ENCODE data around the gene RAB11A.

The RAB11A gene

DNA sequence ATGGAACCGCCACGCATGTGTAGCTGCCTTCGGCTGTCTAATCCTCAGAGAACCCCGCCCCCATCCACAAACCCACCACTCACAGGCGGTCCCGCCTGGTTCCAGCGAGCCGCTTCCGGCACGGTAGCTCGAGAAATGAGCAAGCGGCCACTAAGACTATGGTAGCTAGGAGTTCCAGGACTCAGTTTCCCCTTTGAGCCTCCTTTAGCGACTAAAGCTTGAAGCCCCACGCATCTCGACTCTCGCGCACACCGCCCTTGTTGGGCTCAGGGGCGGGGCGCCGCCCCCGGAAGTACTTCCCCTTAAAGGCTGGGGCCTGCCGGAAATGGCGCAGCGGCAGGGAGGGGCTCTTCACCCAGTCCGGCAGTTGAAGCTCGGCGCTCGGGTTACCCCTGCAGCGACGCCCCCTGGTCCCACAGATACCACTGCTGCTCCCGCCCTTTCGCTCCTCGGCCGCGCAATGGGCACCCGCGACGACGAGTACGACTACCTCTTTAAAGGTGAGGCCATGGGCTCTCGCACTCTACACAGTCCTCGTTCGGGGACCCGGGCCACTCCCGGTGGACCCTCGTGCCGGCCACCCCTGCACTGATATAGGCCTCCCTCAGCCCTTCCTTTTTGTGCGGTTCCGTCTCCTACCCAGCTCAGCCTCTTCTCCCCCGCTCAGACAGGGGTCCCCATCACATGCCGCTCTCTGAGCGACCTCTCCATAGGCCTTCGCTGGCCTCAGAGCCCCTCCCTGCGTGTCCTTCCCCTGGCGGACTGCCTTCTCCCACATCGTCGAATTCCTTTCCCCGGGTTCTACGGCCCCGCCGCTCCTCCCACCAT is at the start of gene RAB11A:
TSS of gene RAB11A (plus strand) at position 366 of the 828 bp plus-strand sequence. CDS start at position 461, 95 bp downstream.
- peak; percentile 78 for DNase-seq (ENCODE audit: low read depth, low spot score)
- Histone ChIP-seq H3K4me3 (ENCODE audit: low read length) (peak within 1 kb of the TSS; percentile 85), H3K36me3 (ENCODE audit: control insufficient read depth, insufficient read depth, low read length) (no peaks in the 10 kb centered on the region), H3K27me3 (ENCODE audit: control insufficient read depth, insufficient read depth, low read length) (no peaks in the 10 kb centered on the region), H3K27ac (ENCODE audit: low read length) (no peak within 1 kb of the TSS), H3K4me1 (ENCODE audit: control insufficient read depth, insufficient read depth, low read length) (no peaks in the 10 kb centered on the region), H3K9me3 (ENCODE audit: control insufficient read depth, insufficient read depth, low read length) (no peaks in the 10 kb centered on the region)
- whole genome bisulfite sequencing (ENCODE audit: insufficient coverage, insufficient read length), result no CpG with 5 or more reads among the region's 62 CpGs

DNA sequence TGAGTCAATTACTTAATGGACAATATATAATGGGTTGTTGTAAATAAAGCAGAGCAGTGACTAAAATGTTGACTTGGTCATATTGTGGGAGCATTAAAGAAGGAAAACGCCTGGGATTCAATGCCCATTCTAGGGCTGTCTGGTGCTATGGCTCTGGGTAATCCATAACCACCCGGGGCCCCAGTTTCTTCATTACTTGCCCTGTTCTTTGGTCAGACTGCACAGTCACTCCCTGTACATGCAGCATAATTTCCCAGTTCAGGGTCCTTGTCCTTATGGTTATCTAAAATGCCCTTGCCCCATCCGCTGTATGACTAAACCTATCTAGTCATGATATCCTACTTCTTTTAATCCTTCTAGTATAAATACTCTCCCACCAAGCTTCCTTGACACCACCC is 49.7 kb upstream of the RAB11A start:
- DNase-seq (ENCODE audit: low read depth, low spot score), result no peak
- H3K4me1 ChIP-seq (ENCODE audit: control insufficient read depth, insufficient read depth, low read length), result no peaks in the 10 kb centered on the region
- no peaks in the 10 kb centered on the region for H3K9me3 ChIP-seq (ENCODE audit: control insufficient read depth, insufficient read depth, low read length)
- H3K27ac ChIP-seq (ENCODE audit: low read length), result no peak overlapping the region
- WGBS (ENCODE audit: insufficient coverage, insufficient read length), result no CpG with 5 or more reads among the region's 3 CpGs
- no peaks in the 10 kb centered on the region for H3K27me3 ChIP-seq (ENCODE audit: control insufficient read depth, insufficient read depth, low read length)
- no peaks in the 10 kb centered on the region for H3K36me3 ChIP-seq (ENCODE audit: control insufficient read depth, insufficient read depth, low read length)
- H3K4me3 ChIP-seq (ENCODE audit: low read length), result no peak overlapping the region

DNA sequence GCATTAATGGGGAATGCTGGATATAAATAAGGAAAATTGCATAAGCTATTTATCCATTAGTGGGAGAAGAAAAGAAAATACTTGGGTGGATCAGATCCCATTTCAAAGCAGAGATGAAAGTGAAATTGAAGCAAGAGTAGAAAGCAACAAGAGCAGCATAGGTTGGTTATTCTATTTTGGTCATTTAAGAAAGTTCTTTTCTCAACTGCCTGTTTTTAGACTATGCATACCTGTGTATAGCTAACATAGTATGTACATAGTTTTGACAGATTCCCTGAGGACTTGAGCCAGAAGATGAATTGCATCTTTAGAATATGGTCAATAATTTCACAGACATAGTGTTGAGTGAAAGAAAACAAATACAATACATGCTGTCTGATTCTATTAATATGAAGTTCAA is 48.2 kb upstream of the RAB11A start:
- Histone ChIP-seq H3K9me3 (ENCODE audit: control insufficient read depth, insufficient read depth, low read length) (no peaks in the 10 kb centered on the region), H3K4me3 (ENCODE audit: low read length) (no peak overlapping the region), H3K4me1 (ENCODE audit: control insufficient read depth, insufficient read depth, low read length) (no peaks in the 10 kb centered on the region), H3K27me3 (ENCODE audit: control insufficient read depth, insufficient read depth, low read length) (no peaks in the 10 kb centered on the region), H3K36me3 (ENCODE audit: control insufficient read depth, insufficient read depth, low read length) (no peaks in the 10 kb centered on the region), H3K27ac (ENCODE audit: low read length) (no peak overlapping the region)
- no peak for DNase-seq (ENCODE audit: low read depth, low spot score)

DNA sequence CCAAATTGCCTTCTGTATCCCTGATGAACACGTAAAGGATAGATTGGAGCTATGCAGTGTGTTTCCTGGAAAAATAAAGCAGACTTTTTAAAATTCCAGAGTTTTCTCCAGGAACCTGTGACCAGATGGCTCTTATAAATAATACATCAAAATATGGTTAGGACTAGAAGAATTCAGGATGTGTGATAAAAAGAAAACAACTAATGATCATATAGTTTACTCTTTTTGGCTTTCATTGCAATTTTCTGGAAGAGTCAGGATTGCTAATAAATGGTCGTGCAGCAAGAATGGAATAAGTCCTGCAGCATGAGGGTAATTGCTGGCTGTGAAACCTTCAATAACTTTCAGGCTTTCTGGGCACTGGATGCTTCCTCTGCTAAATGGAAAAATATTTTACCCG is 47.0 kb upstream of the RAB11A start:
- Histone ChIP-seq H3K4me3 (ENCODE audit: low read length) (no peak overlapping the region), H3K4me1 (ENCODE audit: control insufficient read depth, insufficient read depth, low read length) (no peaks in the 10 kb centered on the region), H3K27me3 (ENCODE audit: control insufficient read depth, insufficient read depth, low read length) (no peaks in the 10 kb centered on the region), H3K36me3 (ENCODE audit: control insufficient read depth, insufficient read depth, low read length) (no peaks in the 10 kb centered on the region), H3K27ac (ENCODE audit: low read length) (no peak overlapping the region), H3K9me3 (ENCODE audit: control insufficient read depth, insufficient read depth, low read length) (no peaks in the 10 kb centered on the region)
- WGBS (ENCODE audit: insufficient coverage, insufficient read length), result no CpG with 5 or more reads among the region's 3 CpGs
- DNase-seq (ENCODE audit: low read depth, low spot score), result no peak

DNA sequence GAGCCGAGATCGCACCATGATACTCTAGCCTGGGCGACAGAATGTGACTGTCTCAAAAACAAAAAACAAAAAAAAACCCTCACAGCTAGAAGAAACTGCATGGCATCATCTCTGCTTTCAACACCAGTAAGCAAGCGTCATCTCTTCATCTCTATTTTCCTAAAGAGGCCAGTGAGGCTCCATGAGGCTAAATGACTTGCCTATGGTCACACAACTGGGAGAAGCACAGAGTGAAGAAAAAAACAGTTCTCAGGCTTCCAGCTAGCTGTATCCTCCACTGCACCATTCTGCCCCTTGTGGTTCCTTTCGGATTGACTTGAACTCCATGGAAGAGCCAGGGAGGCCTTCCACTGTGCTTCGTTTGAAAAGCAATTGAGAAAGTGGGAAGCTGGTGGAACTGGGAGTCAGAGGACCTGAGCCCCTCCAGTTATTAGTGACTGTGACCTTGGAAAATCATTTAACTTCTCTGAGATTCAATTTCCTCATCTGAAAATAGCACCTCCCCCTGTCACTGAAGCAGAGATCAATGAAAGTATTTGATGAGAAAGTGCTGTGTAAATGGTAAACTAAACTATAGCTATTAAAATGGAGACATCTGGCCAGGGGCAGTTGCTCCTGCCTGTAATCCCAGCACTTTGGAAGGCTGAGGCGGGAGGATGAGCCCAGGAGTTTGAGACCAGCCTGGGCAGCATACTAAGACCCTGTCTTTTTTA is 45.1 kb upstream of the RAB11A start:
- no peak overlapping the region for H3K4me3 ChIP-seq (ENCODE audit: low read length)
- no peaks in the 10 kb centered on the region for H3K4me1 ChIP-seq (ENCODE audit: control insufficient read depth, insufficient read depth, low read length)
- no peak overlapping the region for H3K27ac ChIP-seq (ENCODE audit: low read length)
- no CpG with 5 or more reads among the region's 7 CpGs for WGBS (ENCODE audit: insufficient coverage, insufficient read length)
- peak; percentile 66 for DNase-seq (ENCODE audit: low read depth, low spot score)
- no peaks in the 10 kb centered on the region for H3K36me3 ChIP-seq (ENCODE audit: control insufficient read depth, insufficient read depth, low read length)
- no peaks in the 10 kb centered on the region for H3K27me3 ChIP-seq (ENCODE audit: control insufficient read depth, insufficient read depth, low read length)
- H3K9me3 ChIP-seq (ENCODE audit: control insufficient read depth, insufficient read depth, low read length), result no peaks in the 10 kb centered on the region

DNA sequence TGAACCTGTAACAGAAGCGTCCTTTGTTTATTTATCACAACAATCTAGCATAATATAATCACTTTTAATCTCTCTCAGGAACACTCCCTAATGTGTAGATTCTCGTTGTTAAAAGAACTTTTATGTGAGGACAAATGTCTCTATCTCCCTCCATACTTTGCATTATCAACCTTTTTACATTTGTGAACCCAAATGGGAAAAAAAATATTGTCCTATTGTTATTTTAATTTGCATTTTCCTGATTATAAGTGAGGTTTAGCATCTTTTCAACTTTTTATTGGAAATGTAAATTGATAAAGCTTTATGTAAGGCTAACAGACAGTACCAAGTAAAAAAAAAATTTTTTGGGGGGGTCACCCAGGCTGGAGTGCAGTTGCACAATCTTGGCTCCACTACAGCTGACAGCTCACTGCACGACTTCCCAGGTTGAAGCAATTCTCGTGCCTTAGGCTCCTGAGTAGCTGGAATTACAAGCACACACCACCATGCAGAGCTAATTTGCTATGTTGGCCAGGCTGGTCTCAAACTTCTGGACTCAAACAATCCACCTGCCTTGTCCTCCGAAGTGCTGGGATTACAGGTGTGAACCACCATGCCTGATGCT is 44.2 kb upstream of the RAB11A start:
- Histone ChIP-seq H3K27ac (ENCODE audit: low read length) (no peak overlapping the region), H3K4me1 (ENCODE audit: control insufficient read depth, insufficient read depth, low read length) (no peaks in the 10 kb centered on the region), H3K4me3 (ENCODE audit: low read length) (no peak overlapping the region), H3K9me3 (ENCODE audit: control insufficient read depth, insufficient read depth, low read length) (no peaks in the 10 kb centered on the region), H3K27me3 (ENCODE audit: control insufficient read depth, insufficient read depth, low read length) (no peaks in the 10 kb centered on the region), H3K36me3 (ENCODE audit: control insufficient read depth, insufficient read depth, low read length) (no peaks in the 10 kb centered on the region)
- no peak for DNase-seq (ENCODE audit: low read depth, low spot score)
- no CpG with 5 or more reads among the region's 5 CpGs for WGBS (ENCODE audit: insufficient coverage, insufficient read length)

DNA sequence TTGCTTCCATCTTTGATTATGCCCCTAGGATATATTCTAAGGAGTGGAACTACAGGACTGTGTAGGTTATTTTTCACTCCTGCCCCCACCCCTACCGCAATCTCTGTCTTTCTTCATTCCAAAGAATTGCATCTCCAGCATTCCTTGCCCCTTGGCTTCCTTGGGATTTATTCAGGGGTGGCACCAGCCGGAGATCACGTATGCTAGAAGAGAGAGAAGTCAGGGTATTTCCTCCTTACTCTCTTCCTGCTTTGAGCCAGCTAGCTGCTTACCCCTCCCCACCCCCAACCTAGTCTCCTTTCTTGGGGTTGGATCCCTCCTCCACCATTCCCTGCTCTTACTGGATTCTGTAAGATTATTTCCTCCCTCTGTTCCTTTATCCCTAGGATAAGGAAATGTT is 42.2 kb upstream of the RAB11A start:
- no peaks in the 10 kb centered on the region for H3K36me3 ChIP-seq (ENCODE audit: control insufficient read depth, insufficient read depth, low read length)
- H3K27me3 ChIP-seq (ENCODE audit: control insufficient read depth, insufficient read depth, low read length), result no peaks in the 10 kb centered on the region
- no peaks in the 10 kb centered on the region for H3K9me3 ChIP-seq (ENCODE audit: control insufficient read depth, insufficient read depth, low read length)
- no peaks in the 10 kb centered on the region for H3K4me1 ChIP-seq (ENCODE audit: control insufficient read depth, insufficient read depth, low read length)
- H3K27ac ChIP-seq (ENCODE audit: low read length), result no peak overlapping the region
- H3K4me3 ChIP-seq (ENCODE audit: low read length), result no peak overlapping the region
- WGBS (ENCODE audit: insufficient coverage, insufficient read length), result no CpG with 5 or more reads among the region's 3 CpGs
- no peak for DNase-seq (ENCODE audit: low read depth, low spot score)

DNA sequence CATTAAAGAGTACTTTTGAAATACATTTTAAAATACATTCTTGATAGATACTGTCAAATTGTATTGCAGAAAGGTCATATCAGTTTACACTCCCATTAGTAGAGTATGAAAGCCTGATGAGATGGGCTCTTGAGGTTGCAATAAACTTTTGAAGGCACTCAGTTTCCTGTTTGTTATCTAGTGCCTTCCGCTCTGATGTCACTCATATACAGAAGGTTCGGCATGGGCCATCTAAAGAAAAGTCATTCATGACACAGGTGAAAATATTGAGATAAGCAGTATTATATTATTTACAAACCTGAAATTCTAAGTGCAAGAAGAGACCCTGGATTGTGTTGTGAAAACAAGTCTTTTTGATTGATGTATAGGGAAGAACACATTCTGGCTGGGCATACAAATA is 40.7 kb upstream of the RAB11A start:
- DNase-seq (ENCODE audit: low read depth, low spot score), result no peak
- H3K27ac ChIP-seq (ENCODE audit: low read length), result no peak overlapping the region
- no peaks in the 10 kb centered on the region for H3K36me3 ChIP-seq (ENCODE audit: control insufficient read depth, insufficient read depth, low read length)
- WGBS (ENCODE audit: insufficient coverage, insufficient read length), result no CpG with 5 or more reads among the region's 2 CpGs
- no peaks in the 10 kb centered on the region for H3K4me1 ChIP-seq (ENCODE audit: control insufficient read depth, insufficient read depth, low read length)
- H3K27me3 ChIP-seq (ENCODE audit: control insufficient read depth, insufficient read depth, low read length), result no peaks in the 10 kb centered on the region
- H3K9me3 ChIP-seq (ENCODE audit: control insufficient read depth, insufficient read depth, low read length), result no peaks in the 10 kb centered on the region
- no peak overlapping the region for H3K4me3 ChIP-seq (ENCODE audit: low read length)

DNA sequence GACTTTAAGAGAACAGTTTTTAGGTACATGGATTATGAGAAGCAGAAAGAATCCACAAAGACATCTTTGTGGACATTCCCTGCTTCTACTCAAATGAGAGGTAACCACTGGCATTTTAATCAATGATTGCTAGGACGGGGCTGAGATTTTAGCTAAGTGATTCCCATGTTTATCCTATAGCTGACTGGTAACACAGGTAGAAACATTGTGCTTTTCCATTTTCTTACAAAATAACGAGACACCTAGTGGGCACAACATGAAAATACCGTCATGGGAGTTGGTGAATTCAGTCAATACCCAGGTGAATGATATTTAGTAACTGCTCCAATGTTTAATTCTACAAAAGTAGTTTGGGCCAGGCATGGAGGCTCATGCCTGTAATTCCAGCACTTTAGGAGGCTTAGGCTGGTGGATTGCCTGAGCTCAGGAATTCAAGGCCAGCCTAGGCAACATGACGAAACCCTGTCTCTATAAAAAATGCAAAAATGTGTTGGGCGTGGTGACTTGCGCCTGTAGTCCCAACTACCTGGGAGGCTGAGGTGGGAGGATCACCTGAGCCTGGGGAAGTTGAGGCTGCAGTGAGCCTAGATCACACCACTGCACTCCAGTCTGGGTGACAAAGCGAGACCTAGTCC is 40.0 kb upstream of the RAB11A start:
- no CpG with 5 or more reads among the region's 7 CpGs for WGBS (ENCODE audit: insufficient coverage, insufficient read length)
- Histone ChIP-seq H3K4me1 (ENCODE audit: control insufficient read depth, insufficient read depth, low read length) (peaks cover 1% of the 10 kb centered on the region; the same call in 1 of the 2 replicates), H3K4me3 (ENCODE audit: low read length) (no peak overlapping the region), H3K9me3 (ENCODE audit: control insufficient read depth, insufficient read depth, low read length) (no peaks in the 10 kb centered on the region), H3K36me3 (ENCODE audit: control insufficient read depth, insufficient read depth, low read length) (no peaks in the 10 kb centered on the region), H3K27me3 (ENCODE audit: control insufficient read depth, insufficient read depth, low read length) (no peaks in the 10 kb centered on the region), H3K27ac (ENCODE audit: low read length) (no peak overlapping the region)
- DNase-seq (ENCODE audit: low read depth, low spot score), result no peak

DNA sequence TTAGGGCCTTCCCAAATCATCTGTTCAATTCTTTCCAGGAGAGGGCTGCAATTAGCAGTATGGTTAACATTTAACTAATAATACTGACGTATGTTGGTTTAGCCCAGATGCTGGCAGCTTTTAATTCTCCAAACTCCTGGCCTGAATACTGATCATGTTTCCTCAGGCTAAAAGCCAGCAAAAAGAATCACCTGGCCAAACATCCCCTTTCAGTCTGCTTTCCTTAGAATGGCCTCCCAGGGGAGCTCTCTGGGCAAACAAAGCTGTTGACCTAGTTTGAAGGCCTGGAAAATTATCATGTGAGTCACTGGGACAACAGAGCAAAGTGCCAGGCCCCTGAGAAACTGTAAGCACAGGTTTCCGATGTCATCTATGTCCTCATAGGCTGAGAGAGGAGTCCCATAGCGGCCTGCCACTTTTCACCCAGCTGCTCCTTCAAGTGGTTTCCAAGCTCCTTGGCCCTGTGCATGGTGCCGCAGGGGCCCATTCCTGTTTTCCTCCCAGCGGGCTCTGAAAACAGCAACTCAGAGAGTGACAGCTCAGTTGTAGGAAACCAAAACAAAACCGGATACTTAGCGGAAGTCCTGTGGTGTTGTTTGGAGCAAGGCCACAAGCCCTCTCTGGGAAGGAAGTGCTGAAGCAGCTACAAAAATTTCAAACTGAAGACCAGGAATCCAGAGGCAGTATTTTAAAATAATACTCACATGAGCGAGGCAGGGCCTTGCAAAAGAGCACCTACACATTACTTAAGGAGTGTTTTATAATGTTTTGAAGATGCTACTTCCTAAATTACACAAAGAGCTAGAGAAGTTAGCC is 36.5 kb upstream of the RAB11A start:
- no peaks in the 10 kb centered on the region for H3K9me3 ChIP-seq (ENCODE audit: control insufficient read depth, insufficient read depth, low read length)
- DNase-seq (ENCODE audit: low read depth, low spot score), result peak; percentile 71
- no peaks in the 10 kb centered on the region for H3K36me3 ChIP-seq (ENCODE audit: control insufficient read depth, insufficient read depth, low read length)
- H3K4me1 ChIP-seq (ENCODE audit: control insufficient read depth, insufficient read depth, low read length), result peaks cover 1% of the 10 kb centered on the region; the same call in 1 of the 2 replicates
- H3K27me3 ChIP-seq (ENCODE audit: control insufficient read depth, insufficient read depth, low read length), result no peaks in the 10 kb centered on the region
- WGBS (ENCODE audit: insufficient coverage, insufficient read length), result no CpG with 5 or more reads among the region's 8 CpGs
- no peak overlapping the region for H3K4me3 ChIP-seq (ENCODE audit: low read length)
- H3K27ac ChIP-seq (ENCODE audit: low read length), result no peak overlapping the region
